A673 (cell line): ENCODE results near the gene LMAN1.

Experiments used
- EZH2 ChIP-seq: fragments of 200-600 bp; sonication (generic); IDR thresholded peaks from 2 replicates; pipeline ENCODE4 v1.6.1; 2017; ENCODE audit warnings: borderline replicate concordance, low read depth, mild to moderate bottlenecking, mixed read lengths, antibody characterized with exemption, low read length; ENCODE audit not compliant: poor library complexity, severe bottlenecking
- TF ChIP-seq, protein P1 (sequence below): fragments of 300-800, 200-600 bp; sonication (generic); conservative IDR thresholded peaks from 2 replicates; pipeline ENCODE4 v1.5.1; 2017; ENCODE audit warnings: low read depth, mild to moderate bottlenecking, antibody characterized with exemption, low read length, moderate library complexity, mixed read lengths

DNA sequence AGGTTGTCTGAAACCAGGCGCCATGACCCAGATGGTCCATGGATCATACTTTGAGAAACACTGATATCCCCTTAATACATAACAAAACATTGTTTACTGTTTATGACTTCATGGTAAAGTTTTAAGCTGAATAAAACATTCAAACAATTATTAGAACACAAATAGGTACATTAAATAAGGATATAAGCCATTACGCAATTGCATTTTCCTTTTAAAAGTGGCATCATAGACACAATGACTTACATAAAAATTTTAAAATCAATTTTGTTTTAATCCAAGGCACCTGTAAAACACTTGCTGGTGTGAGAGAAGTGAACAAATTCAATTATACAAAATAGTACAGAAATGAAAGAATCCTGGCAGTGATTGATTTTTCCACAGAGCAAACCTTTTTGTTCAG lies 30.4 kb downstream of the LMAN1 start:
- TF ChIP-seq, protein P1, sequence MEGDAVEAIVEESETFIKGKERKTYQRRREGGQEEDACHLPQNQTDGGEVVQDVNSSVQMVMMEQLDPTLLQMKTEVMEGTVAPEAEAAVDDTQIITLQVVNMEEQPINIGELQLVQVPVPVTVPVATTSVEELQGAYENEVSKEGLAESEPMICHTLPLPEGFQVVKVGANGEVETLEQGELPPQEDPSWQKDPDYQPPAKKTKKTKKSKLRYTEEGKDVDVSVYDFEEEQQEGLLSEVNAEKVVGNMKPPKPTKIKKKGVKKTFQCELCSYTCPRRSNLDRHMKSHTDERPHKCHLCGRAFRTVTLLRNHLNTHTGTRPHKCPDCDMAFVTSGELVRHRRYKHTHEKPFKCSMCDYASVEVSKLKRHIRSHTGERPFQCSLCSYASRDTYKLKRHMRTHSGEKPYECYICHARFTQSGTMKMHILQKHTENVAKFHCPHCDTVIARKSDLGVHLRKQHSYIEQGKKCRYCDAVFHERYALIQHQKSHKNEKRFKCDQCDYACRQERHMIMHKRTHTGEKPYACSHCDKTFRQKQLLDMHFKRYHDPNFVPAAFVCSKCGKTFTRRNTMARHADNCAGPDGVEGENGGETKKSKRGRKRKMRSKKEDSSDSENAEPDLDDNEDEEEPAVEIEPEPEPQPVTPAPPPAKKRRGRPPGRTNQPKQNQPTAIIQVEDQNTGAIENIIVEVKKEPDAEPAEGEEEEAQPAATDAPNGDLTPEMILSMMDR, result no peak
- TF ChIP-seq EZH2, result no peak
